Measurements from ENCODE around the gene STXBP3.

- no peak for TF ChIP-seq CTCF (IDR thresholded peaks at IDR 0.05; ENCODE audit: control extremely low read depth in 1 of 3, insufficient read depth in 1 of 3, low read depth in 1 of 3, low read length in 3 of 3)
- TF ChIP-seq SP2 (IDR thresholded peaks at IDR 0.05; ENCODE audit: low read length) = no peak
- no peak for TF ChIP-seq POLR2AphosphoS5 (IDR thresholded peaks at IDR 0.05; ENCODE audit: low read depth, low read length)
- no peak for TF ChIP-seq EZH2 (IDR thresholded peaks at IDR 0.05; ENCODE audit: low read depth, low read length, severe bottlenecking)
- TF ChIP-seq MAFK (IDR thresholded peaks at IDR 0.05; ENCODE audit: low read depth, low read length) = no peak
- no peak for TF ChIP-seq RXRA (IDR thresholded peaks at IDR 0.05; ENCODE audit: insufficient read depth, low read depth, low read length)
- no peak for TF ChIP-seq TAF1 (IDR thresholded peaks at IDR 0.05; ENCODE audit: low read depth, low read length)
- TF ChIP-seq POLR2A (IDR thresholded peaks at IDR 0.05; ENCODE audit: control extremely low read depth in 1 of 2, low read depth in 2 of 2, low read length in 2 of 2) = no peak
These were observed 12.3 kb downstream of the STXBP3 start for GRCh38 chr1:108758796-108759195.
